Measurements from ENCODE around the gene CDC42BPB. TPM values are rescaled to one million over a fixed set of nuclear protein-coding genes. Genes with fewer than 3 reads are reported as not detected.

The CDC42BPB gene
- total RNA-seq, 1 experiment from 2014 or later = 103 TPM

DNA sequence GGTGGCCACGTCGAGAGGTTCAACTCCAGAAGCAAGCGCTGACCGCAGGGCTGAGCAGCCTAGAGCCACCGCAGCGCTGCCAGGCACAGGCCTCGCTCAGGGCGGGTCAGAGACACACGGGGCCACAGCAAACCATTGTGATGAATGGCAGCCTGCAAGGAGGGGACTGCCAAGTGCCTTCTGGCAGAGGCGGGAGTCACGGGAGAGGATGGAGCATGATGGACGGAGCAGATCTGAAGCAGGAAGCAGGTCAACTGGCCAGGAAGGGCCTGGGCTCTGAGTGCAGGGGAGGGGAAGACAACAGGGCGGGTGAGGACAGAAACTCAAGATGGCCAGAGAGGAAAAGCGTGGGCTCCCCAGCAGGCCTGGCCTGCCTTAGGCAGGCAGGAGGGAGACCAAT, 49.8 kb downstream of the CDC42BPB start:
- Histone ChIP-seq H4K20me1 (ENCODE audit: control insufficient read depth, insufficient read depth, insufficient read length) (no peaks in the 10 kb centered on the region), H3T11ph (ENCODE audit: low read length) (no peak overlapping the region), H3K27me3 (ENCODE audit: insufficient read depth, low read length) (no peaks in the 10 kb centered on the region), H3K56ac (ENCODE audit: insufficient read length, low read depth, low read length) (no peak overlapping the region), H3K23me2 (ENCODE audit: insufficient read length, low read depth, low read length, poor library complexity, severe bottlenecking) (no peaks in the 10 kb centered on the region), H2BK5ac (ENCODE audit: insufficient read length, low read length) (no peak overlapping the region), H3K79me2 (ENCODE audit: insufficient read depth, low read length) (no peaks in the 10 kb centered on the region), H2AFZ (ENCODE audit: low read length) (no peak overlapping the region), H2BK15ac (ENCODE audit: low read depth, low read length) (no peak overlapping the region), H2BK12ac (ENCODE audit: insufficient read length, low read depth, low read length) (no peak overlapping the region), H3K18ac (ENCODE audit: insufficient read length, low read depth, low read length) (no peak overlapping the region), H3K27ac (ENCODE audit: insufficient read length, low read depth, low read length) (no peak overlapping the region), H4K91ac (ENCODE audit: insufficient read length, low read depth, low read length) (no peak overlapping the region), H4K8ac (replicated peaks; ENCODE audit: insufficient read length, low read depth, low read length) (no peak overlapping the region), H3K9ac (ENCODE audit: extremely low read depth, insufficient read length, low read length) (no peak overlapping the region), H3K4ac (ENCODE audit: low read depth, low read length) (no peak overlapping the region), H2BK20ac (ENCODE audit: low read depth, low read length, poor library complexity, severe bottlenecking) (no peak overlapping the region), H2BK120ac (ENCODE audit: low read depth, low read length, poor library complexity, severe bottlenecking) (no peak overlapping the region), H3K14ac (ENCODE audit: insufficient read depth, low read length) (no peak overlapping the region; the same call in 1 of the 2 replicates), H2AK5ac (ENCODE audit: insufficient read length, low read length) (no peak overlapping the region), H3K79me1 (ENCODE audit: insufficient read depth, low read depth, low read length, poor library complexity, severe bottlenecking) (peaks cover 5% of the 10 kb centered on the region), H3K4me1 (ENCODE audit: insufficient read depth, low read length) (no peaks in the 10 kb centered on the region), H4K5ac (ENCODE audit: insufficient read length, low read depth, low read length) (no peak overlapping the region), H3K9me3 (ENCODE audit: control insufficient read depth, low read depth, low read length) (no peaks in the 10 kb centered on the region), H3K4me2 (ENCODE audit: insufficient read depth, insufficient read length, low read length) (no peak overlapping the region), H3K23ac (ENCODE audit: insufficient read length, low read depth, low read length) (no peak overlapping the region)
- no peaks in the 10 kb centered on the region for H3K27me3 Mint-ChIP-seq (ENCODE audit: low read depth)
- no CpG with 5 or more reads among the region's 14 CpGs for WGBS (ENCODE audit: extremely low coverage, insufficient read length, low lambda C conversion rate)
- DNase-seq = no peak
- no peaks in the 10 kb centered on the region for H3K4me1 Mint-ChIP-seq
- H3K36me3 Mint-ChIP-seq (ENCODE audit: insufficient read depth in 1 of 3, low read depth in 3 of 3) = peaks cover 12 to 67% (median 37%) of the 10 kb centered on the region in 3 experiments; a peak in 6 of 7 replicates
- H3K9me3 Mint-ChIP-seq = no peaks in the 10 kb centered on the region
- peak overlapping the region in 2 of 3 experiments; percentile 57 to 74; a peak in 4 of 7 replicates for H3K27ac Mint-ChIP-seq
- TF ChIP-seq, protein P1, sequence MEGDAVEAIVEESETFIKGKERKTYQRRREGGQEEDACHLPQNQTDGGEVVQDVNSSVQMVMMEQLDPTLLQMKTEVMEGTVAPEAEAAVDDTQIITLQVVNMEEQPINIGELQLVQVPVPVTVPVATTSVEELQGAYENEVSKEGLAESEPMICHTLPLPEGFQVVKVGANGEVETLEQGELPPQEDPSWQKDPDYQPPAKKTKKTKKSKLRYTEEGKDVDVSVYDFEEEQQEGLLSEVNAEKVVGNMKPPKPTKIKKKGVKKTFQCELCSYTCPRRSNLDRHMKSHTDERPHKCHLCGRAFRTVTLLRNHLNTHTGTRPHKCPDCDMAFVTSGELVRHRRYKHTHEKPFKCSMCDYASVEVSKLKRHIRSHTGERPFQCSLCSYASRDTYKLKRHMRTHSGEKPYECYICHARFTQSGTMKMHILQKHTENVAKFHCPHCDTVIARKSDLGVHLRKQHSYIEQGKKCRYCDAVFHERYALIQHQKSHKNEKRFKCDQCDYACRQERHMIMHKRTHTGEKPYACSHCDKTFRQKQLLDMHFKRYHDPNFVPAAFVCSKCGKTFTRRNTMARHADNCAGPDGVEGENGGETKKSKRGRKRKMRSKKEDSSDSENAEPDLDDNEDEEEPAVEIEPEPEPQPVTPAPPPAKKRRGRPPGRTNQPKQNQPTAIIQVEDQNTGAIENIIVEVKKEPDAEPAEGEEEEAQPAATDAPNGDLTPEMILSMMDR (conservative IDR thresholded peaks at IDR 0.05) = no peak
- no peak overlapping the region for H3K4me3 Mint-ChIP-seq

Measured in H9 (cell line).